GM21529 (cell line): ENCODE results near the gene PITPNC1.
"Not testable (repeated sequence)": the region's sequence is repeated elsewhere in the genome, so short reads cannot be mapped to it uniquely, and the experiment has no call there.

Source experiments
- ATAC-seq: cut with Tn5 transposase; IDR thresholded peaks from one replicate; pipeline ENCODE4 v1.9.1; 2021; ENCODE audit not compliant: unreplicated experiment

Gene PITPNC1

GRCh38 chr17:67480959-67481358 lies 103.9 kb downstream of the PITPNC1 start:
- not testable (repeated sequence) for ATAC-seq

GRCh38 chr17:67481808-67482207 lies 104.7 kb downstream of the PITPNC1 start:
- no peak for ATAC-seq

DNA sequence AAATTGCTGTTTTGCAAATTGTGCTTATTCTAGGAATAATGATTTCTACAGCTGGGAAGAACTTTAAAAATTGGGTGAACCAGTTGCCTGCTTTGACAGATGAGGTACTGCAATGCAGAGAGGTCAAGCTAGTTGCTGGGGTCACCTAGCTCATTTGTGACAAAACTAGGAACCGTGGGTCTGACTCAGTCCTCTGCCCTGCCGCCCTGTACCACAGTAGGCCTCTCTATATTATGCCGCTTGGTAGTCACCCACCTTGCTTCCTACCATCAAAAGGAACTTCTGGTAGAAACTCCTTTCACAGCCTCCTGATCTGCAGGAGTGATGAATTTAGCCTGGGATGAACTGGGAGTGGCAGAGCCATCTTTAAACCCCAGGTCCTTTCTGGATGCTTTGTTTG lies 105.7 kb downstream of the PITPNC1 start:
- no peak for ATAC-seq

- no peak for ATAC-seq
These were observed 107.2 kb downstream of the PITPNC1 start for GRCh38 chr17:67484261-67484660.

DNA sequence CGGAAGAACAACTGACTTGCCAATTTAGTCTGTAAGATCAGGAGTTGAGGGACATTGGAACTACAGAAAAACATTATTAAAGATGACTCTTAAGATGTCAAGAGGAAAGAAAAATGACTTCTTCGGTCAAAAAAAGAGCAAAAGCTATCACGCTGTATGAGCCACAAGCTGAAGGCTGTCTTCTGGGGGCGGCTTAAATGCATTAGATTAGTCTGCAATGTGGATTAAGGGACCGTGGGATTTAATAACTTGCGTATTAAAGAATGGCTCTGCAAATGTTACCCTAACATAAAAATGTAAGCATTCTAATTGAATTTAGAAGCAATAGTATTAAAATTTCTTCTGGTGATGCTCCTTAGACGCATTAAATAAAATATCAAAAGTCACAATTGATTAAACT lies 108.6 kb downstream of the PITPNC1 start:
- ATAC-seq, result no peak

GRCh38 chr17:67487506-67487905 lies 110.4 kb downstream of the PITPNC1 start:
- no peak for ATAC-seq

GRCh38 chr17:67488161-67488560 lies 111.1 kb downstream of the PITPNC1 start:
- no peak for ATAC-seq

DNA sequence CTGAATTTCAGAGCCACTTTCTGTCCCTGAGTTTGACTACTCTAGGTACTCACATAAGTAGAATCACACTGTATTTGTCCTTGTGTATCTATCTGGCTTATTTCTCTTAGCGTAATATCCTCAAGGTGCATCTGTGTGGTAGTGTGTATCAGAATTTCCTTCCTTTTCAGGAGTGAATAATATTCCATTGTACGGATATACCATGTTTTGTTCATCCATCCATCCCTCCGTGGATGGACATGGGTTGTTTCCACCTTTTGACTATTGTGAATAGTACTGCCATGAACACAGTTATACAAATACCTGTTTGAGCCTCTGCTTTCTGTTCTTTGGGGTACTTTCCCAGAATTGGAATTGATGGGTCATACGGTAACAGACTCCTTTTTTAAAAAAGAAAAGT lies 111.7 kb downstream of the PITPNC1 start:
- ATAC-seq, result no peak

- ATAC-seq, result no peak
These were observed 112.2 kb downstream of the PITPNC1 start for GRCh38 chr17:67489273-67489672.

DNA sequence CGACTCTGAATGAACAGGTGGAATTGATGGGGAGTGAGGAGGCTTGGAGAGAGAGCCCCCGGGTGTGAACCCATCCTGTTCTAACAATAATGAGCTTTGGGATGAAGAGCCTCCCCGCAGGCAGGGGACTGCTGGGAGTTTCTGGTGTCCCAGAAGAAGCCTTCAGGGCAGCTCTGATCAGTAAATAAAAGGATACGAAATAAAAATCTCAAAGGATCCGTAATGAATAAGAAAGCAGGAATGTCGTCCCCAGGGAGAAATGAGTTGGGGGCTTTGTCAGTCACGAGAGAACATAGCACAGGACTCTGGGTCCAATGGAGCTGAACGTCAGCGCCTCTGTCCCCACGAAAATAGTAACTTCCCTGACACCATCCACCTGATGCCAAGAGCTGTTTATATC lies 113.4 kb downstream of the PITPNC1 start:
- no peak for ATAC-seq

GRCh38 chr17:67491009-67491680 lies 114.1 kb downstream of the PITPNC1 start:
- ATAC-seq, result no peak

DNA sequence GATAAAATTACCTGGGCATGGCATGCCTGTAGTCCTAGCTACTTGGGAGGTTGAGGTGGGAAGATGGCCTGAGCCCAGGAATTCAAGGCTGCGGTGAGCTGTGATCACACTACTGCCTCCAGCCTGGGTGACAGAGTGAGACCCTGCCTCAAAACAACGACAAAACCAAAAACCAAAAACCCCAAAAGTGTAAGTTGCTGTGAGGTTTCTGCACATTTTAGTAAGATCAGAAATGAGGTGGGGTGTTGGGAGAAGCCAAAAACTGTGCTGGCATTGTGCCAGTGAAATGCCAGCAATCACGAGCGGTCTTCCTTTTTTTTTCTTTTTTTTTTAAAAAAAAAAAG lies 114.6 kb downstream of the PITPNC1 start:
- no peak for ATAC-seq

DNA sequence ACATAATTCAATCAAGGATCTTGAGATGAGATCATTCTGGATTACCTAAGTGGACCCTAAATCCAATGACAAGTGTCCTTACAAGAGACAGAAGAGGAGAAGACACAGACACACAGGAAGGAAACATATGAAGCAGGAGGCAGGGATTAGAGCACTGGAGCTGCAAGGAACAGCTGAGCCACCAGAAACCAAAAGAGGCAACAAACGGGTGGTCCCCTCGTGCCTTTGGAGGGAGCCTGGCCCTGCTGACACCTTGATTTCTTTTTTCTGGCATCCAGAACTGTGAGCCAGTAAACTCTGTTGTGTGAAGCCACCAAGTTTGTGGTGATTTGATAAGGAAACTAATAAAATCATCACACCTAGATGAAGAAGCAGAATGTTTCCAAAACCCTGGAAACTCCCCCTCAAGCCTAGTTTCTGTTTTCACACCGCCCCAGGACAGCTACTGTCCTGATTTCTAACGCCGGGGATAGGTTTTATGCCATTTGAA lies 115.2 kb downstream of the PITPNC1 start:
- no peak for ATAC-seq

GRCh38 chr17:67492824-67493517 lies 115.9 kb downstream of the PITPNC1 start:
- no peak for ATAC-seq

DNA sequence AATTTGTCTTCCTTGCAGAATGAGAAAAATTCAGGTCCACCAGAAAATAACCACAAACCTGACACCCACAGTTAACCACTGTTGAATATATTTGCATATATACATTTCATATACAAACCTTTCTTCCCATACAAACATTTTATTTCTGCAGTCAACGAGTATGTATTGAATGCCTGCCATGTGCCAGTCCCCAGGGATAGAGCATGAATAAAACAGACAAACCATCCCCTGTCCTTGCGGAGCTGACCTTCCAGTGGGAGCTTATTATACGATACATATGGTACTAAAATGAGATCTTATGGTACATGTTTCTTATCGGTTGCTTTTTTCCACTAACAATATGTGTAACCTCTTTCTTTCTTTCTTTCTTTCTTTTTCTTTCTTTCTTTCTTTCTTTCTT lies 116.7 kb downstream of the PITPNC1 start:
- no peak for ATAC-seq

- not testable (repeated sequence) for ATAC-seq
These were observed 118.5 kb downstream of the PITPNC1 start for GRCh38 chr17:67495534-67495933.

DNA sequence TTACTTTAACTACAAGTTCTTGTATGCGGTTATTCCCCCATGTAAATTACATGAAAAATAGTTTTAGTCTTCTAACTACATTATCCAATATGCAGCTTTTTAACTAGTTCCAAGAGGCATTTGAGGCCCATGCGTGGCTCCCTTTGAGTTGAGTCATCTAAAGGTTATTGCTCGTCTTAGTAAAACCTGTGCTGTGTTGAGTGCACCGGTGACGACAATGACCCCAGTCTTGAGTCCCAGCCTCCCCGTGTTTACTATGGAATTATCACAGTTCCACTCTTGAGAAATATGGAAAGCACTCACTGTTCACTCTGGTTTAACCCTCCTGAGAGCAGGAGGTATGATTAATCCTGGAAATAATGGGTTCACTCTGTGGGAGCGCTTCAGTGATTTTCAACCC lies 119.2 kb downstream of the PITPNC1 start:
- no peak for ATAC-seq

GRCh38 chr17:67499685-67500084 lies 122.6 kb downstream of the PITPNC1 start:
- no peak for ATAC-seq

- ATAC-seq, result no peak
These were observed 123.2 kb downstream of the PITPNC1 start for GRCh38 chr17:67500261-67500660.

DNA sequence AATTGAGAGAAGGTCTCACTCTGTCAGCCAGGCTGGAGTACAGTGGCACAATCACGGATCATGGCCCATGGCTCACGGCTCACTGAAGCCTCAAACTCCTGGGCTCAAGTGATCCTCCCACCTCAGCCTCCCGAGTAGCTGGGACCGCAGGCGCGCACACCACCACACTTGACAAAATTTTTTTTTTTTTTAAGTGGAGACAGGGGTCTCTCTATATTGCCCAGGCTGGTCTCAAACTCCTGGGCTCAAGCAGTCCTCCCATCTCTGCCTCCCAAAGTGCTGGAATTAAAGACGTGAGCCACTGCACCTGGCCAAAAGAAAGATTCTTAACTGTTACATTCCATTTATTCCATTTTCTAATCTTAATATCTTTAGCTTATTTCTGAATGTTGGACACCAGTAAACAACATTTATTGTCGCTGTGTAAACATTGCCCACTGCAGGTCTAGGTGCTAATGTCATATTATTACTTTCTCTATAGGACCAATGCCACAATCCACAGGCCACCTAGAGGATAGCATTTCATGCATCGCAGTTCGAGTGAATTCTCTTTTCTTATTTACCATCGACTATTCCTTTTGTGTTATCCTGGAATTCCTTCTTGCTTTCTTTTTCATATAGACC lies 123.7 kb downstream of the PITPNC1 start:
- ATAC-seq, result no peak

DNA sequence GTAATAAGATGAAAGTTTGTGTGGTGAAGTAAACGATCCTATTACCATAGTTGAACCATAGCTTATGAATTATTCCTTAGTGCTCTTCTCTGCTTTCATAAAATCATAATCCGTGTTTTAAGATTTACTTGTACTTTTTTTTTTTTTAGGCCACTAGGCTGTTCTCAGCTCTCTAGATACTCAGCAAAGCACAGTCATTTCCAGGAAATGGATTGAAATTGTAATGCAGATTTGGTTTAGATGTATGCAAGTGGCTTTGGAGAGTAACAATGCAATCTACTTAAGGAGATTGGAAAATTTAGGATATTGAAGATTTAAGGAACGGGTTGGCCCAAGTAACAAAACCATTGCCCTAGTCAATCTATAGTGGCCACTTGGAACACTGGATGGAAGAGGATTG lies 125.1 kb downstream of the PITPNC1 start:
- no peak for ATAC-seq

DNA sequence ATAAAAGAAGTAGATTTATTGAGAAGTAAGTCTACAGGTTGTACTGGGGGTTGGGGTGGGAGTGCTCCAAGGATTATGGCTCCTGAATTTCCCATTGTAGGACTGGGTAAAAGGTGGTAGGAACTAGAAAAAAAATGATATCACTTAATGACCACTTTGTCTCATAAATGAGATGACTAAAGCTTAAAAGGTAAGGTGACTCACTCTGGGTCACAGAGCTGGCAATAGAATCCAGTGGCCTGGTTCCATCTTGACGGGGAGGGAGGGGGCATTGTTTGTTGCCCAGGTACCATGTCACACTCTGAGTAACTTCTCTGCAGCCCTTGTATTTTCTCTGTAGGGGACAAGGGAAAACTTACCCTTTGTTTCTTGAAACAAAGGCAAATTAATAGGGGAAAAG lies 126.1 kb downstream of the PITPNC1 start:
- no peak for ATAC-seq
